K562 (cell line): ENCODE data around the gene RREB1. TPM values are rescaled to one million over a fixed set of nuclear protein-coding genes. Genes with fewer than 3 reads are reported as not detected.
A peak's percentile ranks its signal among the peaks of the same experiment; 100 is the strongest.

Experiments used
- BRCA1 ChIP-seq, 2 experiments: fragments of 450-650 bp in 1 of 2; sonication (generic) in 1 of 2; formaldehyde crosslinking in 1 of 2; IDR thresholded peaks; 2 replicates each; pipeline versions ENCODE4 v1.5.0 to v1.6.1; 2017 to 2020; ENCODE audit warnings: mild to moderate bottlenecking in 1 of 2, missing genetic modification reagents in 1 of 2
- EP300 ChIP-seq: IDR thresholded peaks from 2 replicates; pipeline ENCODE4 v1.6.1; 2012; ENCODE audit warnings: low read length, improper control_type of control experiment
- JUND ChIP-seq, 2 experiments: IDR thresholded peaks; 2 replicates in 1 of 2; 3 replicates in 1 of 2; pipeline ENCODE4 v1.6.1; 2011; ENCODE audit warnings: borderline replicate concordance in 2 of 2, low read depth in 2 of 2, low read length in 2 of 2, improper control_type of control experiment in 1 of 2, missing biosample characterization in 1 of 2, missing genetic modification characterization in 1 of 2, missing genetic modification reagents in 1 of 2
- L3MBTL2 ChIP-seq: fragments of 450-650 bp; IDR thresholded peaks from 2 replicates; pipeline ENCODE4 v1.6.1; 2016; ENCODE audit warnings: mild to moderate bottlenecking, moderate library complexity
- MGA ChIP-seq: fragments of 450-650 bp; IDR thresholded peaks from 2 replicates; pipeline ENCODE4 v1.6.1; 2016; ENCODE audit warnings: mild to moderate bottlenecking, moderate library complexity
- NKRF ChIP-seq: fragments of 450-650 bp; IDR thresholded peaks from 2 replicates; pipeline ENCODE4 v1.6.1; 2016; ENCODE audit warnings: borderline replicate concordance
- NRF1 ChIP-seq, 2 experiments: fragments of 450-650 bp; IDR thresholded peaks in 1 of 2; conservative IDR thresholded peaks in 1 of 2; 2 replicates each; pipeline ENCODE4 v1.6.1; 2014; ENCODE audit warnings: mild to moderate bottlenecking in 2 of 2
- RB1 ChIP-seq: fragments of 450-650 bp; IDR thresholded peaks from 2 replicates; pipeline ENCODE4 v1.6.1; 2017; ENCODE audit warnings: low read depth, mild to moderate bottlenecking
- SRSF1 ChIP-seq: fragments of 200-400 bp; formaldehyde crosslinking; IDR thresholded peaks from 2 replicates; pipeline ENCODE4 v1.6.1; 2017; ENCODE audit warnings: mild to moderate bottlenecking, low read depth, low read length, moderate library complexity
- TCFL5 ChIP-seq: fragments of 250-450 bp; sonication (Bioruptor Pico); conservative IDR thresholded peaks from 2 replicates; pipeline ENCODE4 v1.6.1; 2021; ENCODE audit warnings: mild to moderate bottlenecking, moderate library complexity, matching md5 sums
- polyA plus RNA-seq, 8 experiments: library from polyadenylated mRNA; depleted of rRNA in 4 of 8; stranded (reverse) in 5 of 8; unstranded in 3 of 8; fragments of >200 nt; fragmentation: Nextera tagmentation in 2 of 8; fragmentation: Illumina TruSeq in 1 of 8; extraction: Ambion mirVana in 2 of 8; extraction: Trizol in 1 of 8; gene quantifications; 2 replicates each; pipeline versions ENCODE4 v1.2.1 to v1.2.3, GENCODE V29; 2011 to 2014; ENCODE audit warnings: inconsistent platforms in 1 of 8, missing spikeins in 1 of 8
- total RNA-seq, 7 experiments: library from RNA; depleted of rRNA in 6 of 7; stranded (reverse); fragments of >200 nt in 6 of 7; fragmentation: Illumina TruSeq in 2 of 7; extraction: Trizol in 2 of 7; gene quantifications; 2 replicates each; pipeline versions ENCODE4 v1.2.1 to v1.2.3, GENCODE V29; 2011 to 2021; ENCODE audit warnings: low replicate concordance in 1 of 7

RREB1 gene
- total and polyA plus RNA-seq, 9 of the 15 experiments (the other 6 are each of a cell fraction or from before 2014, with no cell fraction given), result 3.3 to 64.2 (median 19.3) TPM

GRCh38 chr6:7243179-7243981 lies 135.6 kb downstream of the RREB1 start (continued):
- TF ChIP-seq MGA (no peak), JUND (IDR thresholded peaks at IDR 0.05; ENCODE audit: borderline replicate concordance, low read depth, low read length) (0 out of 2 replicates have a peak, but pooled peaks have one; percentile 33), JUND (tag; IDR thresholded peaks at IDR 0.05; ENCODE audit: borderline replicate concordance, low read depth, low read length) (no peak), NRF1 (conservative IDR thresholded peaks at IDR 0.05 in 1 of 2, IDR thresholded peaks at IDR 0.05 in 1 of 2) (no peak), SRSF1 (no peak), L3MBTL2 (0 out of 2 replicates have a peak, but pooled peaks have one; percentile 35), BRCA1 (IDR thresholded peaks at IDR 0.05) (no peak), BRCA1 (CRISPR knock-in tag; IDR thresholded peaks at IDR 0.05) (no peak), TCFL5 (CRISPR knock-in tag) (0 out of 2 replicates have a peak, but pooled peaks have one; percentile 41), EP300 (no peak), NKRF (no peak), RB1 (peak; percentile 42; the same call in 1 of the 2 replicates)
